ENCODE results near the gene GRK5. TPM values are rescaled to one million over a fixed set of nuclear protein-coding genes. Genes with fewer than 3 reads are reported as not detected.

GRK5 gene
- total RNA-seq, 4 donors from 2014 or later: 9.2 to 27.3 (median 15.0) TPM

DNA sequence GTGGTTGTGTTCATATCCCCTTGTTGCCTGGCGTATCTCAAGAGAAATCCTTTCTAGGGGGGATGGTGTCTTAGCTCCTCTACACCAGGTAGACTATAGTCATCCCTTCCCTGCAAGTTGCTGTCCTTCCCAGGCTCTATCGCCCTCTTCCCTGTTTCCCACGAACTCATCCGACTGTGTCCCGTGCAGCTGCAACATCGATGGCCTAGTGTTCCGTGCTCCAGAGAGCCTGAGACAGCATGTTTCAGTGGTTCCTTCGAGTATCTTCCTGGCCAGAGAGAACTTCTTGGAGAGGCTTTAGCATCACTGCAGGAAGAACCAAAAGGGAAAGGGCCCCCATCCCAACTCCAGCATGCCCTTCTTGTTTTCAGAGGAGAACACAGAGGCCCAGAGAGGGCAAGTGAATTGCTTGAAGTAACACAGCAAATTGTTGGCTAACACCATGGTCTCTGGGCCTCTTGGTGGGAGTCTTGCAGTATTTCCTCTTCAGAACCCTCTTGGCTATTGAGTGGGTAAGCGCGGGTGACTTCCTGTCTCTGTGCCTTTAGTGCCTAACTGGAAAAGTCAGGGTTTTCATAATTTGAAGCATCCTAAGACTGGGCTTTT is 172.2 kb downstream of the GRK5 start:
- no peak for TF ChIP-seq POLR2A (IDR thresholded peaks at IDR 0.05)
- TF ChIP-seq, protein P1, sequence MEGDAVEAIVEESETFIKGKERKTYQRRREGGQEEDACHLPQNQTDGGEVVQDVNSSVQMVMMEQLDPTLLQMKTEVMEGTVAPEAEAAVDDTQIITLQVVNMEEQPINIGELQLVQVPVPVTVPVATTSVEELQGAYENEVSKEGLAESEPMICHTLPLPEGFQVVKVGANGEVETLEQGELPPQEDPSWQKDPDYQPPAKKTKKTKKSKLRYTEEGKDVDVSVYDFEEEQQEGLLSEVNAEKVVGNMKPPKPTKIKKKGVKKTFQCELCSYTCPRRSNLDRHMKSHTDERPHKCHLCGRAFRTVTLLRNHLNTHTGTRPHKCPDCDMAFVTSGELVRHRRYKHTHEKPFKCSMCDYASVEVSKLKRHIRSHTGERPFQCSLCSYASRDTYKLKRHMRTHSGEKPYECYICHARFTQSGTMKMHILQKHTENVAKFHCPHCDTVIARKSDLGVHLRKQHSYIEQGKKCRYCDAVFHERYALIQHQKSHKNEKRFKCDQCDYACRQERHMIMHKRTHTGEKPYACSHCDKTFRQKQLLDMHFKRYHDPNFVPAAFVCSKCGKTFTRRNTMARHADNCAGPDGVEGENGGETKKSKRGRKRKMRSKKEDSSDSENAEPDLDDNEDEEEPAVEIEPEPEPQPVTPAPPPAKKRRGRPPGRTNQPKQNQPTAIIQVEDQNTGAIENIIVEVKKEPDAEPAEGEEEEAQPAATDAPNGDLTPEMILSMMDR (IDR thresholded peaks at IDR 0.05): no peak
- no peaks in the 10 kb centered on the region for H3K9me3 ChIP-seq
- H3K4me1 ChIP-seq: peaks cover 36 to 48% of the 10 kb centered on the region in 2 donors
- H3K27ac ChIP-seq: no peak overlapping the region
- no peak overlapping the region for H3K4me3 ChIP-seq (replicated peaks in 1 of 3)
- 93 to 94% methylated on average over 10 of the region's 10 CpGs for WGBS, 2 donors
- DNase-seq: no peak
- intact Hi-C loops (cut with DNase I): no loop called here
- H3K36me3 ChIP-seq: no peaks in the 10 kb centered on the region
- no peaks in the 10 kb centered on the region for H3K27me3 ChIP-seq

DNA sequence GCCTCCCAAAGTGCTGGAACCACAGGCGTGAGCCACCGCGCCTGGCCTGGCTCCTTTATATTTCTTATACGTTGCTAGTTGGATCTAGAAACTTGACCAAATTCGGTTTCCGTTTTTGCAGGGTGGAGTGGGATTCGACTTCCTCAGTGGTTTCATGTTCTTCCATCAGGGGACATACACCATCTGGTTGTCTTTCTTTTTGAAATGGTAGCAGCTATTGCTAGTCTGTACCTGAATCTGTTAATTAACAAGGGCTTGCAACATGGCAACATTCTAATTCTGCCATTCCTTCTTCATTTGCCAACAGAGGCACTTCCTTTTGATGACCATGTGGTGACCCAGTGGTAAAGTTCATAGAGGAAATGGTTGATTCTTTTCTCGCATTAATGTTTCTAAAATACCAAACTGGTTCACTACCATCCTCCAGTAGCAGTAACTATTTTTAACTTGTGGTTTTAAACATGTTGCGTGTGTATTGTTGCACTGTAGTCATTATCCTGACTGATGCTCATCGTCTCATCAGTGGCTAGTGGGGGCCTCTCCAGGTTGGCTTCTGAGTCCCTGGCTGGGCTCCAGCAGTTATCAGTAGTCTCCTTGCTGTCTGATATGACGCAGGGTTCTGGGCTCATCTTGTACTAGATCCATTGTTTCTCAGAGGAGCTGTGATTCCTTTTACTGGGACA is 175.9 kb downstream of the GRK5 start:
- H3K27me3 ChIP-seq: no peaks in the 10 kb centered on the region
- no peak overlapping the region for H3K4me3 ChIP-seq (replicated peaks in 1 of 3)
- WGBS, 2 donors: 92 to 93% methylated on average over 11 of the region's 11 CpGs
- peaks cover 6 to 18% of the 10 kb centered on the region in 2 donors for H3K4me1 ChIP-seq
- no peak for DNase-seq
- no peaks in the 10 kb centered on the region for H3K9me3 ChIP-seq
- no peak overlapping the region for H3K27ac ChIP-seq
- intact Hi-C loops (cut with DNase I): no loop called here
- H3K36me3 ChIP-seq: no peaks in the 10 kb centered on the region
- no peak for TF ChIP-seq POLR2A (IDR thresholded peaks at IDR 0.05)
- TF ChIP-seq, protein P1 (IDR thresholded peaks at IDR 0.05): no peak

DNA sequence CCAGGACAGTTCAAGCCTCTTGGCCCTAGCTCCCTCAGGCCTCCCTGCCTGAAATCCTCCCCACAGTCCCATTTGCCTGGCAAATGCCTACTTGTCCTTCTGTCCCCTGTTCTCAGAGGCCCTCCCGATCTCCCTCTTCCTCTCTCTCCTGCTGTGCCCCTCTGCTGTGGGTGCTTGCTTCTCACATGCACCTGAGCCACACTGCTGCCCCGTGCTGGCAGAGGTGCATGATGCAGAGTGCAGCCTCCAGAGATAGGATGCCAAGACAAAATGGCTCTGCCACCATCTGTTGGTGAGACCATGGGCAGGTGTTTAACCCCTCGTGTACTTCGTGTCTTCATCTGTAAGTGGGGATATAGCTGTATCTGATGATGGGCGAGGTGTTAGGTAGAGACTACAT is 176.8 kb downstream of the GRK5 start:
- Histone ChIP-seq H3K4me1 (peaks cover 0 to 10% of the 10 kb centered on the region in 2 donors), H3K27ac (no peak overlapping the region), H3K36me3 (no peaks in the 10 kb centered on the region), H3K27me3 (no peaks in the 10 kb centered on the region), H3K4me3 (replicated peaks in 1 of 3) (no peak overlapping the region), H3K9me3 (no peaks in the 10 kb centered on the region)
- 95 to 97% methylated on average over 4 of the region's 5 CpGs for WGBS, 2 donors
- TF ChIP-seq POLR2A (IDR thresholded peaks at IDR 0.05): no peak
- TF ChIP-seq, protein P1 (IDR thresholded peaks at IDR 0.05): no peak
- intact Hi-C loops (cut with DNase I): no loop called here
- DNase-seq: no peak

DNA sequence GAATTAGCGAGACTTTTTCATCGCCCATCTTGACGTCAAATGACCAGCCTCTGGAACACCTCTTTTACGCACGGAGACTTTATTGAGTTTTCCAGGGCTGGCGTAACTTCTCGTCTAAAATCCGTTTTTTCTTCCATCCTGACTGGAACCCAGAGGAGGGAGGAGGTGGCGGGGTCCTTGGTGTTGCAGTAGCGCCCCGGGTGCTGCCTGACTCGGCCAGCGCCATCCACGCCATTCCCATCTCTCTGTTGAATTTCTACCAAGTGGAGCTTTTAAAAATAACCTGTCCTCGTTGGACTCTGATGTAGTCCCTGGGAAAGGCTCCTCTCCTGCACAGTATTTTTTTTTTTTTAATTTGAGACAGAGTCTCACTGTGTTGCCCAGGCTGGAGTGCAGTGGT is 179.3 kb downstream of the GRK5 start:
- H3K36me3 ChIP-seq: no peaks in the 10 kb centered on the region
- H3K27ac ChIP-seq: no peak overlapping the region
- 92 to 97% methylated on average over 15 of the region's 15 CpGs for WGBS, 2 donors
- intact Hi-C loops (cut with DNase I): no loop called here
- H3K4me1 ChIP-seq: no peaks in the 10 kb centered on the region
- H3K4me3 ChIP-seq (replicated peaks in 1 of 3): no peak overlapping the region
- TF ChIP-seq, protein P1 (IDR thresholded peaks at IDR 0.05): no peak
- DNase-seq: no peak
- no peaks in the 10 kb centered on the region for H3K27me3 ChIP-seq
- H3K9me3 ChIP-seq: no peaks in the 10 kb centered on the region

DNA sequence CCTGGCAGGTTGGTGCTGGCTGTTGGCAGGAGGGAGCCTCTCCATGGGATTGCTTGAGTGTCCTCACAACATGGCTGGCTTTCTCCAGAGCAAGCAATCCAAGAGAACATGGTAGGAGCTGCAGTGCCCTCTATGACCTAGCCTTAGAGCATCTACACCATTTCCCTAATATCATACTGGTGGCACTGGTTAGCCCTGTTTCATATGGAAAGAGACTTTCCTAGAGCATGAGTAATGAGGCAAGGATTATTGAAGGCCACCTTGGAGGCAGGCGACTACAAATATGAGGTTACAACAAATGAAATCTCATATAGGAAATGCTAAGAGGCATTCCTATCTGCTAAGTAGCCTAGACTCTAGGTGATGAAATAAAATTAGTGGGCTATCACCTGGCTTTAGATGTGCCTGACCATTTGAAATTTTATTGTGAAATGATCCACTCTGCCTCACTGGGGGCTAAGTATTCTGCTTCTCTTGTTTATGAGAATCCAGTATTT is 181.5 kb downstream of the GRK5 start:
- Histone ChIP-seq H3K27ac (no peak overlapping the region), H3K4me1 (peaks cover 8 to 9% of the 10 kb centered on the region in 2 donors), H3K9me3 (no peaks in the 10 kb centered on the region), H3K4me3 (replicated peaks in 1 of 3) (no peak overlapping the region), H3K27me3 (no peaks in the 10 kb centered on the region), H3K36me3 (no peaks in the 10 kb centered on the region)
- TF ChIP-seq POLR2A (IDR thresholded peaks at IDR 0.05): no peak
- TF ChIP-seq, protein P1 (IDR thresholded peaks at IDR 0.05): no peak
- intact Hi-C loops (cut with DNase I): no loop called here
- DNase-seq: no peak
- WGBS, 2 donors: 100% methylated on average over 1 of the region's 1 CpG

Measured in thyroid gland (tissue), 4 donors.